Pericardium fibroblast (primary cell): ENCODE data around the gene AVL9. TPM values are rescaled to one million over a fixed set of nuclear protein-coding genes. Genes with fewer than 3 reads are reported as not detected.

Experiments
- total RNA-seq: library from RNA; depleted of rRNA; stranded (reverse); fragments of >200 nt; gene quantifications from 2 replicates; pipeline ENCODE4 v1.2.3, GENCODE V29; 2015

The AVL9 gene
- total RNA-seq: 12.6 and 19.7 TPM in 2 replicates

DNA sequence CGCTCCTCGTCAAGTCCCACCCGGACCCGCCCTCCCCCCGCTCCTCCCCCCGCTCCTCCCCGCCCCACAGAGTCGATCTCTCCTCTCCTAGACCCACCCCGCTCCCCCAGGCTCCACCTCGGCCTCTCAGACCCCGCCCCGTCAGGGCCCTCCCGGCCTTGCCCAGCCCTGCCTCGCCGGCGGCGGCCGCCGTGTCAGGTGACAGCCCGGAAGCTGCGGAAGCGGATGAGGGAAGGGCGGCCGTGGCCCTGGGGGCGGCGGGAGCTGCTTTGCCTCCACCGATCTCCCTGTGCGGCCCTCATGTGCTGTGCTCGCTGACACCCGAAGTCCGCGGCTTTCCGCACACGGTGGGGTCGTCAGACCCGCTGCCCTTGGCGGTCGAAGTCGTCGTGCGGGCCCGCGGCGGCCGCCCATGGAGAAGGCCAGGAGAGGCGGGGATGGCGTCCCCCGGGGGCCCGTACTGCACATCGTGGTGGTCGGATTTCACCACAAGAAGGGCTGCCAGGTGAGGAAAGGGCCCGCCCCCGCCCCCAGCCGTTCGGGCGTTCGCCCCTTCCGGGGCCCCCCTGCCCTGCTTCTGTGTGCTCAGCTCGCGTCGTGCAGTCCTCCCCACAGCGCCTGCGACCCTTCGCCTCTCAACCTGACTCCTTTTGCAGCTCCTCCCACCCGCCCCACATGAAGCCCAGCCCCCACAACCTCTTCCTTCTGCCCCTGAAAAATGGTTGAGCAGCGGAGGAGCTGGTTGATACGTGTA, at the start of gene AVL9:
Gene AVL9 (plus strand): TSS at position 192 of the 754 bp plus-strand sequence. CDS start 221 bp downstream, at position 413.

DNA sequence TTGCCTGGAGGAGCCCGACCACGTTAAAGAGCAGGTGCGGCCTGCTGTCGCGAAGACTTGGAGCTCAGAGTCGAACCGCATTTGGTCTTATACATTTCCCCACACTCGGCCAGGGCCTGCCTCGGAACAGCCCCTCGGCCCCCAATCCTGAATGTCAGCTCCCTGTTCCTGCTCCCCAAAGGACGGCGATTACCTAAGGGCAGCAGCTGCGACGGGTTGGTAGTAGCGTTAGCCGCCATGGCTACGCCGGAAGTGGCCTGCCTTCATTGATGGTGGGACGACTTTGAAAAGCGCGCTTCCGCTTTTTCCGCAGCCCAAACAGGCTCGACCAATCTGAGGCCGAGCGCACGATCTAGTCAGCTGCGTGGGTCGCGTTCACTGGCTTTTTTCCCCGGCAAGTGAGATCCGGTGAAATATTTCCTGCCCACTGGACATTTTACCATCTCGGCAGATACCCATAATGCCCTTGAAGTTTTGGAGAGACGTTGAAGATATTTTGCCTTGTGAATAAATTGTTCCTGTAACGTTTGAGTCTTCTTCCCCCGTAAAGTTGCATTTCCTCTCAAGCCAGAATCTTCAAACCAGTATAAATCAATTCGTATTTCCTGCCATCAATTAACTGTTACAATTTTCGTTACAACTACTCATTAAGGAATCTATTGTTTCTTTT, 5.0 kb upstream of the AVL9 start, which contains the start of gene LSM5:
Gene LSM5 (minus strand): TSS at position 254 of the 670 bp plus-strand sequence. CDS start 15 bp downstream, at position 239.

Other genes with a start within 250 kb of the AVL9 start
- 13.4 and 15.4 TPM in 2 replicates for gene LSM5, start 5.1 kb upstream of the AVL9 start, total RNA-seq